Hematopoietic multipotent progenitor cell treated with erythropoietin and hydrocortisone succinate and interleukin-3 and kit ligand, for 4 days (in vitro differentiated cells): Measurements from ENCODE around the gene CH25H.
"Not testable (repeated sequence)": the region's sequence is repeated elsewhere in the genome, so short reads cannot be mapped to it uniquely, and the experiment has no call there.

Experiments
- DNase-seq: peaks from one replicate; pipeline ENCODE4 v3.0.0-alpha.2; 2015

CH25H gene, protein sequence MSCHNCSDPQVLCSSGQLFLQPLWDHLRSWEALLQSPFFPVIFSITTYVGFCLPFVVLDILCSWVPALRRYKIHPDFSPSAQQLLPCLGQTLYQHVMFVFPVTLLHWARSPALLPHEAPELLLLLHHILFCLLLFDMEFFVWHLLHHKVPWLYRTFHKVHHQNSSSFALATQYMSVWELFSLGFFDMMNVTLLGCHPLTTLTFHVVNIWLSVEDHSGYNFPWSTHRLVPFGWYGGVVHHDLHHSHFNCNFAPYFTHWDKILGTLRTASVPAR

DNA sequence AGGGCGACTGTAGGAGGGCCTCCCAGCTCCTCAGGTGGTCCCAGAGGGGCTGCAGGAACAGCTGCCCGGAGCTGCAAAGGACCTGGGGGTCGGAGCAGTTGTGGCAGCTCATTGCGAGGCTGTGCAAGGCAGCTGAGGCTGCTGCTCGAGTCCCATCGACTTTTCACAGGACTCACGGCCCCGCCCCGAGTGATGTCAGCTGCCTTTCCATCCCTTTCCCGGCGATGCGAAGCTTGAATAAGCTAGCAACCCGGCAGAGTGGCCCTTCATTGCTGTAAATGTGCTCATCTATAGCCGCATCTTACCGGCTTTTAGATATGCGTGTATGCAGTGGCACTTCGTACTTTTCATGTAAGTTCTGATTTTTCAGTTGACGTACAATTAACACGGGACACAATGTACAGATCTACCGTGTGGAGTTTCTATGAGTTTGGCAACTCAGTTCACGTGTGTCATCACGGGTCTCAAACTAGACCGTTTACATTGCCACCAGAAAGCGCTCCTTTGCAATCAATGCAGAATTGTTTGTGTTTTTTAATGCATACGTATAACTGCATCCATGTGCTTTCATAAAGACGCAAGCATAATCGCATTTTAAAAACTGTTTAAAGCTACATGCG lies at the start of gene CH25H:
Gene CH25H, minus strand, starts transcription at position 137 of the 620 bp plus-strand sequence. Its CDS starts 25 bp downstream, at position 112.
- peak; percentile 67 for DNase-seq

DNA sequence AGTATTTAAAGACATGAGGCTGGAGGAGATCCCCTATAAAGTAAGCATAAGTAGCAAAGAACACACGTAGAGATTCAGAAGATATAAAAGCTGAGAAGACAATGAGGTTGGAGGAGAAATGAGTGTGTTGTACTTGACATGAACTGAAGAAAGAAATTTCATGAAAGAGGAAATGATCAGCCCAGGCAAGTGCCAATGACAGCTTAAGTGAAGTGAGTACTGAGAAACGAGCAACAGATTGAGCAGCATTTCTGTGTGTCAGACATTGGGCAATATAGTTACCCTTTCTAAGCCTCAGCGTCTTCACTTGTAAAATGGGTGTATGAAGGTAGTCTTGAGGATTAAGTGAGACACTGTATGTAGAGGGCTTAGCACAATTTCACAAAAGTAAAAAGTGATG lies 49.2 kb upstream of the CH25H start:
- no peak for DNase-seq

DNA sequence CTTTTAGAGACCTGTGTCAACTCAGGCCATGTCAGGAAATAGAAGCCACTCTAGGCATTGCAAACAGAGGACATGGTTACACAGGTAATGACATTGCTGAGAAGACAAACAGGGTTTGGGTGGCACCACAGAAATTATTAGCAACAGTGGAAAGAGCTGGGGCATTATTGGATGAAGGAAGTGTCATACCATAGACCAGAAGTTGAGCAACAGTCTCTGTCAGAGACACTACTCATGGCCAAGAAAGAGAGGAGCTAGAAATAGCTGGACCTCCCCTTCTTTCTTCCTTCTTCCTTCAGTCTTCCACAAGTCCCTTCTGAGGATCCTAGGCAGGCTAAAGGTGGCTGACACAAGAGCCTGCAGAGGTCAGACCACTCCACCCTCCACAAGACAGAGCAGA lies 48.7 kb upstream of the CH25H start:
- DNase-seq: peak; percentile 13

DNA sequence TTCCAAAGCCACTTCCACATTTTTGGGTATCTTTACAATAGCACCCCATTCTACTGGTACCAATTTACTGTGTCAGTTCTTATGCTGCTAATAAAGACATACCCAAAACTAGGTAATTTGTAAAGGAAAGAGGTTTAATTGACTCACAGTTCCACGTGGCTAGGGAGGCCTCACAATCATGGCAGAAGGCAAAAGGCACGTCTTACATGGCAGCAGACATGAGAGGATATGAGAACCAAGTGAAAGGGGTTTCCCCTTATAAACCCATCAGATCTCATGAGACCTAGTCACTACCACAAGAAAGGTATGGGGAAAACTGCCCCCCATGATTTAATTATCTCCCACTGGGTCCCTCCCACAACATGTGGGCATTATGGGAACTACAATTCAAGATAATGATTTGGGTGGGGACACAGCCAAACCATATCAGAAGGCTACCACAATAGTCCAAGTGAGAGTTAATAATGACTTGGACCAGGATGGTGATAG lies 48.0 kb upstream of the CH25H start:
- DNase-seq: not testable (repeated sequence)

DNA sequence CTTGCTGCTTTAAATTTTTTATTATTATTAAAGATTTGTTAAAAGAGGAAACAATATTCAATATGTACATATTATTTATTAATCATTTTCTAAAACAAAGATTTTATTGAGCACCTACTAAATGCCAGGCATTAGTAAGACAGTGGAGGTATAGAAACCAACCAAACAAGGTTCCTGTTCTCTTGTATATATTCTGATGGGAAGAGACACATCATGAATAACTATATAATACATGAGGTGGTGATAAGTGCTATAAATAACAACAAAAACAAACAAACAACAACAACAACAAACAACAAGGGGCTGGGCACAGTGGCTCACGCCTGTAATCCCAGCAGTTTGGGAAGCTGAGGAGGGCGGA lies 45.1 kb upstream of the CH25H start:
- no peak for DNase-seq

DNA sequence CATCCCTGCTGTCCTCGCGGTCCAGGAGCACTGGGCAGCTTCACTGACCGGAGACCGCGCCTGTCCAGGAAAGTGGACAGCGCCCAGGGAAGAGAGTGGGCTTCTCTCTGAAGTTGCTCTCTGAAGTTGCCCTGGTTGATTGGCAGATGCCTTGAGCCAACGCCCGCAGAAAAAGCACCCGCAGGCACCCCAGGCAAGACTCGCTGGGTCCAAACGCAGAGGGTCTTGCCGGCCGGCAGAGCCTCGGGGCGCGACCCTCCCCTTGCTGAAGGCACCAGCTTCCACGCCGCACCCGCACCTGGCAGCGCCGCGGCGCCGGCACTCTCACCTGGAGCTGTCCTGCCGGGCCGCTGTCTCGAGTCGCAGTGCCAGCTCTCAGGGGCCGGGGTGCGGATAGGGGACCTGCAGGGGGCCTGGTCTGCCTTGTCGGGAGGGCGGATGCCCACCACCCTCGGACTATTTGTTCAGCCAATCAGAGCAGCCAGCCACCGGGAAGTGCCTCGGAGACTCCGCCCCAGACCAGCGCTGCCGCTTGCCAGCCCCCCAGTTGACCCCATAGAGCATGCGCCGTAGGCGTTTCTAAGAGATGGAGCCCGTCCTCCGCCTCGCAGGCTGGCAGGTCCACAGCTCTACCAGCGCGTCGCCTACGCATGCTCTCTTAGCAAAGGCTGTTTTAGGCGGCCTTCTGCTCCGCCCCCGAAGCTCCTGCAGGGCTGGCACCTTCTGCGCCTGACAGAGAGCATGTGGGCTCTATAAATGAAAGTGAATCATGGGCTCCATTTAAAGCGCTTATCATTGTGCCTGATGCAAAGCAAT lies 44.5 kb upstream of the CH25H start, which contains the start of gene LIPA:
Gene LIPA, minus strand, starts transcription at position 367 of the 816 bp plus-strand sequence. CDS start 4,127 bp downstream, outside the sequence.
- DNase-seq: peak; percentile 100

DNA sequence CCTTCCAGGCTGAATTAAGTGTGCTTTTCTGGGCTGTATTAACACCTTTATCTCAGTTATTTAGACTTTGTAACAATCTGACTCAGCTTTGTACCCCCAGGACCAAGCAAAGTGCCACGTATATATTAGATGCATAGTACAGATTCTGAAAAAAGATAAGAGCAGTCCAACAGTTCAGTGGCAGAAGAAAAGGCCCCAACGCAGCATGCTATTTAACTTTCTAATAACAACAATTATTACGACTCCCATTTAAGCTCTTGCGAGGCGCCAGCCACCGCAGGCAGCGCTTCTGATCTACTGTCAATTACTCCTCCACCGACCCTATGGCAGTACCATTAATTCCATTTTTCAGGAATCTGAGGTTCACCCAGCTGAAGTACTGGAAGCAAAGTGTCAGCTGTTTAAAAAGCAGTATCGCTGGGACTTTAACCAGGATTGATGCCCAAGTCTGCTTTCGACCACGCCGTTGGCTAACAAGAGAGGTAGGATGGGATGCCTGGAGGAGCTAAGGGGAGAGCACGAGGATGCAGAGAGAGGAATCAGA lies 43.8 kb upstream of the CH25H start:
- peak; percentile 33 for DNase-seq

DNA sequence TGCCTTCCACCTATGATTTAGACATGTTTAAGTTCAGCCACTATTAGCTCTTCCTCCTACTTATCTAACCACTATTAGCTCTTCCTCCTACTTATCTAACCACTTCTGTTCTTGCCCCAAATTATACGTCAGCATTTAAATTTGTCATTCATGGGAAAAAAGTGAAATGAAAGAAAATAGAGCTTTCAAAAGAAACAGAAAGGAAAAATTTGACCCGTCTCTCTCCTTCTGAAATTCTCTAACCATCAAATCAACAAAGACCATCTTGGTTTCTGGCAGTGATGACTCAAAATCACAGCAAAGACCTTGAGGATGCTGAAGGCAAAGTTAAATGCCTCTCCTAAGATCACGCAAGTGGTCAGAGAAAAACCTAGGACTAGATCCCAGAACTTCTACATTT lies 41.9 kb upstream of the CH25H start:
- DNase-seq: no peak

DNA sequence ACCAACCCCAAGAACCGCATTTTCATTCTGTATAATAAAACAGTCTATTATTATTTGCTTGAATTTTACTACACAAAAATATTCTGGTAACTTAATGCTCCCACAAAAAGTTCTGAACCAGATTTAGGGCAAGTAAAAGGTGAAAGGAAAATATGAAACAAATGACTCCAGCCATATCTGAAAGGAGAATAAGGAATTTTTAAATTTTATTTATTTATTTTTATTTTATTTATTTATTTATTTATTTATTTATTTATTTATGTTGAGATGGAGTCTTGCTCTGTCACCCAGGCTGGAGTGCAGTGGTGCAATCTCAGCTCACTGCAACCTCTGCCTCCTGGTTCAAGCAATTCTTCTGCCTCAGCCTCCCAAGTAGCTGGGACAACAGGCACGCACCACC lies 40.5 kb upstream of the CH25H start:
- not testable (repeated sequence) for DNase-seq

DNA sequence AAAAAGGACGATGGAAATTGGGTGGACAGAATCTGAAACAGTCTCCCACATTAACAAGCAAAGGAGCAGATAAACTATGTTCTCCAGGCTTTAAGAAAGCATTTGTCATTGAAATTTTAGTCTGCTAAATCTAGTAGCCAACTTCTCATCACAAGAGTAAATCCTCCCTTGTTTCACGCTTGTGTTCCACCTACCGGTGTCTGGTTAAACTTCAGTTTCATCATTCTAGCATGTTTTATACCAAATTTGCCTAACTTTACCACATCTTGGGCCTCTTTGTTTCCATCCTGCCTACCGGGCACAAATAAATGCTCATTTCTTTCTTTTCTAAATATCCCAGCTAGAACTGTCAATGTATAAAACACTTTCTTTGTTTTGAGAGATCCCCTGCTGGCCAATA lies 38.7 kb upstream of the CH25H start:
- DNase-seq: no peak

DNA sequence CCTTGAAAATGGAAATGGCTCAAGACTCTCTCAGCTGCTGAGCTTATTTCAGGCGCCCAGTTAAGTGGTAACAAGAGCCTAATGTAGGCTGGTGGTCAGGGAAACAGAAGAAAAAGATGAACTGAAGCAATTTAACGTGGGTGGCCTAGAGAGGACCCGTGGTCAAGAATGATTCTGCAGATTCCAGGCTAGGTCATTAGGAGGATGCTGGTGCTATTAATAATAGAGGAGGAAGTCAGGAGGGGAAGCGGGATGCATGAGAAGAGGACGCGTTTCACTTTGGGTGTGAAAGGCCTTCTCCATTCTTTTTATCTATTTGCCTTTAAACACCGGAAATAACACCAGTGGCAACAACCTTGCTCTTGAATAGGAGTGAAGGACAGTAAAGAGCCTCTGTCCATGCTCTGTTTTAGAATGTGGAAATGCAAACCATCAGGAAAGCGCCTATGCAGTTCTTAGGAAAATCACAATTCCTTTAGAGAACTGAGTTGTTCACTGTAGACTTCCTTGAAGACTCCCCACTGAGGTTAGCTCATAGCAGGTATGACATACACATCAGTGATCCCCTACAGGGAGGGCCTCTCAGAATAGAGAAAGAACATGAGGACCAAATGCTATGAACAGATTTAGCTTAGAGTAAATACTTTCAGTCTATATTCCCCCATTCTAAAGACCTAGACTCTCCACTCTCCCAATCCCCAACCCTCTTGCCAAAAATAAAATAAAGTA lies 35.9 kb upstream of the CH25H start:
- peak; percentile 30 for DNase-seq

DNA sequence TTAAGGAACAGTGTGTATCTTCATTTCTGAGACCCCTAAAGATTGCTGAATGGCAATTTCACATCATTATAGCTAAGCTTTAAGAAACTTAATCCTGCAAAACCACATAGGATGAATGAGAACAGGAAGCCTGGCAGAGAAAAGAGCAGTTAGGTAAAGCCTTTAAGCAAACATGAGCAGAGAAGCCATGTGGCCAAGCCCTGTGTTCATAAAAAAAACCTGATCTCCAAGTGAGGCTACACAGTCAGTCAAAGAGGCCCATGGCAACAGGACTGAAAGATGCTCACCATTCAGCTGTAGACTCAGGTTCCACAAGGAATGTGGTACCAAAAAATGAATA lies 35.2 kb upstream of the CH25H start:
- no peak for DNase-seq

DNA sequence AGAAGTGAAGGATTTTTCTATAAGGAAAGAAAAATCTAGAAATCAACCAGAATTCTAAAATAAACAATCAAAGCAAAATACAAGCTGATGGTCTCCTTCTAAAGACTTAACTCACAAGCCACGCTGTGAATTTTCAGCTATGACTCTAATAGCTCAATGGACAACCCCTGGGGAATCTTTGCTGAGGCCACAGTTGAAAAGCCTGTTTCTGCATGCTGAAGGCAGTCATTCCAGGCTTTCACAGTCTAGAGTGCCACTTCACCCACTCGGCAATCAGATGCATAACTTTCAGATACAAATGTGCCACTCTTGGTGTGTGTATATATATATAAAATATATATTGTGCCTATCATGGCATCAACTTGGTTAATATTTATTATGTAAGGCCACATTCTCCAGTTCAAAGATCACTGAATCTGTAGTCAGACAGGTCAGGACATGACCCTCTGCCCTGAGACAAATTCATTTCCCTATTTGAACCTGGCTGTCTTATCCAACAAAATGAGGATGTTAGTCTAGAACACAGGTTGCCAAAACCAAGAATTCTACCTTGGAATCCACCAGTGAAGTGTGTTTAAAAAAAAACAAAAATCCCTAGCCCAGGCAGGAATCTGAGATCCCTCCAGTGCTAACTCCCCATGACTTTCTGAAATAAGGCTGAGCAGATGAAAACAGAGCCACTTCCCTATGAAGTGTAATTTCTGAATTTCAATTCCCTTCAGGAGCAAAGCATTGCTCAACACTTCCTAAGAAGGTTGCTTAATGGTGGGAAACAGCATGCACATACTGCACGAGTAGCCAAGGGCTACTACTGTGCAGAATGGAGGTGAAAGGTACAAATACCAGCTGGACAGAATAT lies 34.6 kb upstream of the CH25H start:
- DNase-seq: no peak

DNA sequence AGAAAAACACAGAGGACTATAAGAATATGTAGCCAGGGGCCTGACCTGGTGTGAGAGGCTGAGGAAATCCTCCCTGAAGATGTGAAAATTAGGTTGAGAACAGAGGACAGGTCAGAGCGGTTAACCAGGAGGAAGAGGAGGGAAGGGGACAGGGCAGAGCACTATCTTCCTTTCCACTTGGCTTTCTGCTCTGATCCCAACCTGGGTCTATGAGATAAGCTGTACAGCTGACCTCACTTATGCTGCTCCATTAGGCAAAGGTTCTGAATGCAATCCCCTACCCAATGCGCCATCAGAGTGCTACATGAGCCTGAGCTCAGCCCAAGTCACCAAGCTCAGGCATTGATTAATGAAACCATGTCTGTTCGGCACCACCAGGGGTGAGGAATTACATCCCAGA lies 33.9 kb upstream of the CH25H start:
- peak; percentile 49 for DNase-seq

DNA sequence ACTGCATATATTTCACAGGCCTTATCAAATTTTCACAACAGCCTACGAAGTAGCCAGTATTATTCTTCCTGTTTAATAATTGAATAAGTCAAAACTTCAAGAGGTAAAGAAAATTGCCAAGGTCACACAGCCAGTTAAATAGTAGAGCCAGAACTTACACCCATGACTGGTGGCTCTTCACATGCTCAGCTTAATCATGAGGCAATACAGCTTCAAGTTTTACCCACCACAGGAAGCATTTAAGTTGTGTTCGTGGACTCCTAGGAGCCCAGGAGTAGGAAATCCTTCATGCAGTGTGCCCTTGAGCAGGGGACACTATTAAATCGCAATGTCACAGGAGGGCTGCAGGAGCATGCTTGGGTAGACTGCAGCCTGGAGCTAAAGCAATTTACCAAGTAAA lies 33.4 kb upstream of the CH25H start:
- DNase-seq: no peak

DNA sequence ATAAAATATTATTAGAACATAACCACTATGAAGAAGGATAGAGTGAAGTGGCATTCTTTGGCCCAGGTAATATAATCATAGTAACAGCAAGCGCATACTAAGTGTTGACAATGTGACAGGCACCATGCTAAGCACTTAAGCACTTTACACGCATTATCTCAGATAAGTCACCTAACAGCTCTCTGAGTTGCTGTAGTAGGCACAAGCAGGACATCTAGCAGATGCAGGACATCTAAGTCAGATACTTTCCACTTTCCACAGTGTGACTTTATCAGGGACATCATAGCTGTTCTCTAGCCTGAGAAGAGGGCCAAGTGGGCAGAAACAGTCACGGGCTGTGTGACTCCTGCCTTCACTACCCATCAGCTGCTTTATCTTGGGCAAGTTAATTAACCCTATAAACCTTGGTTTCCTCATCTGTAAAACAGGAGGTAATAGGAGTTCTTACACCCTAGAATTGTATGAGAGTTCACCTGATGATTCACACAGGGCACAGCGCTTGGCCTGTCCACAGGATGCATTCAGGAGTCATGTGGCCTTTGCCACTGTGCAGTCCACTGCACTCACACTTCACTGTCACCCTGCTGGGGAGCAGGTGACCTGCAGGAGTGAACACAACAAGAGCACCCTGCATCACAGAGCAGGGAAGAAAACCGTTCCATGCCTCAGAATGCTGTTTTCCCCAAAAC lies 32.0 kb upstream of the CH25H start:
- no peak for DNase-seq

DNA sequence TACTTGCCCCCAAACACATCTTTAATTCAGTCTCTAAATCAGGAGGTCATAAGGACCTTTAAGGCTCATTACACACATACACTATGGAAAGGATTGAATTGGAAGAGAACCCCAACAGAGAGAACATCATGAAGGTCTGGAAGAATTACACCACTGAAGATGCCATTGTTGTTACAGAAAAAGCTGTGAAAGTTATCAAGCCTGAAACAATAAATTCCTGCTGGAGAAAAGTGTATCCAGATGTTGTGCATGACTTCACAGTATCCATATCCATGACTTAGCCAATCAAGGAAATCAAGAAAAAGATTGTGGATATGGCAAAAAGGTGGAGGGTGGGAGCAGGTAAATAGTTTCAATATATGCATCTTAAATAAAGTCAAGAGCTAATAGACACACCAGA lies 30.7 kb upstream of the CH25H start:
- DNase-seq: no peak

DNA sequence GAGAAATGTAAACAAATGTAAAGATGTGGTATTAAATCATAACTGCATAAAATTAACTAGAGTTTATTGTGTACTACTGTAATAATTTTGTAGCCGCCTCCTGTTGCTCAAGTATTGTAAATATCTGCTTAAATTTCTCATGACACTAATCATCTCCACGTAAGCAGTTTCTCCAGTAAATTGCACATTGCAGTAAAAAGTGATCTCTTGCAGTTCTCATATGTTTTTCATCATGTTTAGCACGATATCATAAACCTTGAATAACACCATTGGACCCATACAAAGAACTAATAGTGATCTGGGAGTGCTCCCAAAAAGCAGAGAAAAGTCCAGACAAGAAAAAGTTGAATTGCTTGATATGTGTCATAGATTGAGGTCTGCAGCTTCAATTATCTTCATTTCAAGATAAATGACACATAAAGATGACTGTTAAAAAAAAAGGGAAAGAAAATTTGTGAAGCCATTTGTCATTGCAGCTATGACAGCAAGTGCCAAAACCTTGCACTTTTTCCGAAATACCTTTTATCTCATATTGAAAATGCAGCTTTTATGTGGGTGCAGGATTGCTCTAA lies 29.2 kb upstream of the CH25H start:
- DNase-seq: no peak

DNA sequence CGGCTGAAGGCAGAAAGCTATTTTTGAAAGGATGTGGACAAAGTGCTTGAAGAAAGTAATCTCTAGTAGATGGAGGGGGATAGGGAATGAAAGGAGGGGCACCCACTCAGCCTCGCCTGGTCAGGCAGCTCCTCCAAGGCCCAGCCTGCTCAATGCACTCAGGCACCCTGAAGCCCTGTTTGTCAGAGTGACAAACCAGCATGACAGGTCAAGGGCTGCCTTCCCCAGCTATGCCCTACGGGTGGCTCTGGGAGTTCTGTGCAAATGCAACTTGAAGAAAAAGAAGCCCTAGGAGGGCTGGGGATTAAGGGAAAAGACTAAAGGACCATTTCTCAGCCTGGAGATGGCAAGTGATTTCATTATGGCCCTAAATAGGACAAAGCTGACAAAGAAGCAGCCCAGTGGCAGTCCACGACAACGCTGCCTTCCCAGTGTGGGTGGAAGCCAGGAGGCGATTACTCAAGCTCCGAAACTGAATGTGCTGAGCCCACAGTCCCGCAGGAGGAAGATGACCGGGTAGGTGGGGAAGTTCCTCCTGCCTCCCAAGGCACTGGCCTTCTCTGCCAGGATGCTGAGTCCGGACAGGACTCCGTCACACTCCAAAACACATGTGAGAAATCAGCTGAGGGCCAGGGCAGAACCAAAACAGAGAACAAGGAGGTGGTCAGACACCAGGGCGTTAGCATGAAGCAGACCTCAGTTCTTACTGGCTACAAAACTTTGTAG lies 28.1 kb upstream of the CH25H start:
- DNase-seq: no peak

DNA sequence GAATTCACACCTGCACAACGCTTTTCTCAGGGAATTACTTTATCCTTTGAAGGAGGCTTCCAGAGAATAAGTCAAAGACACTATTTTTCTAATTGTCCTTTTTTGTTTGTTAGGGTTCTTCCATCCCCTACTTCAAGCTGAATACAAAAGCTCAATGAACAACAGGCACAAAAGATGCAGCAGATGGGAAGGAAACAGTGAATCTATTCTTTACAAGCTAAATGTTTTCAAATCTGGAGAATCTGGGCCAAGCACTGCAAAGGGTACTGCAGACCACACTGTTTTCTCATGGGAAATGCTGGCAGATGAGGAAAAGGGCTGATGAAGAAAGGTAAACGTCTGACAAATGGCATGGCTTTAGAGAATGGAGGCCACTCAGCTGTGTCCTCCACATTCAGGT lies 25.9 kb upstream of the CH25H start:
- DNase-seq: no peak
